MCF 10A (cell line): ENCODE results near the gene FMR1NB. TPM values are rescaled to one million over a fixed set of nuclear protein-coding genes. Genes with fewer than 3 reads are reported as not detected.
A peak's percentile ranks its signal among the peaks of the same experiment; 100 is the strongest.

ENCODE experiments used
- BruUV-seq: library from RNA; stranded (reverse); fragments of 400-500 nt; replicated peaks from 2 replicates; lab custom pipeline; 2021; lab: Mats Ljungman, UMichigan
- CTCF ChIA-PET: fragments of 300-600 bp; sonication (Branson Sonifier 250); formaldehyde crosslinking; extraction: SDS; loops from one replicate; lab custom pipeline; 2021; ENCODE audit warnings: antibody characterized with exemption, inconsistent platforms; lab: Yijun Ruan, JAX
- POLR2A ChIA-PET: fragments of 300-600, 350-650 bp; sonication (Branson Sonifier 250); formaldehyde crosslinking; extraction: SDS; loops from one replicate; lab custom pipeline; 2020; ENCODE audit warnings: antibody characterized with exemption, inconsistent platforms; lab: Yijun Ruan, JAX
- DNase-seq: peaks from one replicate; pipeline ENCODE4 v3.0.0-alpha.2; 2018; ENCODE audit not compliant: unreplicated experiment
- H3K27ac Mint-ChIP-seq: one replicate; pipeline ENCODE4 v1.8.0; 2022; ENCODE audit warnings: mild to moderate bottlenecking, low read depth, mixed read lengths; ENCODE audit not compliant: unreplicated experiment
- H3K27me3 Mint-ChIP-seq: one replicate; pipeline ENCODE4 v1.8.0; 2022; ENCODE audit warnings: mixed read lengths; ENCODE audit not compliant: insufficient read depth, unreplicated experiment
- H3K36me3 Mint-ChIP-seq: one replicate; pipeline ENCODE4 v1.8.0; 2022; ENCODE audit warnings: mild to moderate bottlenecking, moderate library complexity, mixed read lengths; ENCODE audit not compliant: insufficient read depth, unreplicated experiment
- H3K4me1 Mint-ChIP-seq: one replicate; pipeline ENCODE4 v1.8.0; 2022; ENCODE audit warnings: mixed read lengths; ENCODE audit not compliant: insufficient read depth, unreplicated experiment
- H3K4me3 Mint-ChIP-seq: one replicate; pipeline ENCODE4 v1.8.0; 2022; ENCODE audit warnings: mild to moderate bottlenecking, moderate library complexity, mixed read lengths; ENCODE audit not compliant: unreplicated experiment
- H3K9me3 Mint-ChIP-seq: one replicate; pipeline ENCODE4 v1.8.0; 2022; ENCODE audit warnings: mixed read lengths; ENCODE audit not compliant: unreplicated experiment
- CTCF ChIP-seq: fragments of 200-600 bp; IDR thresholded peaks from one replicate; pipeline ENCODE4 v1.8.0; 2022; ENCODE audit warnings: antibody characterized with exemption, mild to moderate bottlenecking; ENCODE audit not compliant: unreplicated experiment
- intact Hi-C: fragments of 100-400 bp; cut with micrococcal nuclease; formaldehyde crosslinking; loops from 2 replicates; pipeline ENCODE4 v1.14.1; 2022
- total RNA-seq: library from RNA; stranded (reverse); gene quantifications from 2 replicates; pipeline ENCODE4 v1.2.3, GENCODE V29; 2022

Gene FMR1NB
- total RNA-seq, 1 experiment from 2014 or later, result not detected

- Mint-ChIP-seq H3K4me3 (no peak overlapping the region), H3K9me3 (no peaks in the 10 kb centered on the region), H3K27me3 (no peaks in the 10 kb centered on the region), H3K36me3 (no peaks in the 10 kb centered on the region), H3K4me1 (no peaks in the 10 kb centered on the region), H3K27ac (no peak overlapping the region)
- TF ChIP-seq CTCF, result no peak
- intact Hi-C loops, result loop anchor here (10.0 kb wide), 1 partner anchor 1241 kb away; no protein-coding TSS in a partner anchor
- ChIA-PET CTCF (interaction anchor here (0.6 kb wide), 2 partner anchors 1248 to 1271 kb away, joined by 3 read pairs; no protein-coding TSS in a partner anchor), POLR2A (no interaction called here)
- no TSS peak for BruUV-seq
- peak; percentile 63 for DNase-seq
Observed at GRCh38 chrX:148043271-148043855, 62.2 kb downstream of the FMR1NB start.

GRCh38 chrX:148047200-148047599, 66.1 kb downstream of the FMR1NB start:
- CTCF ChIA-PET, result interaction anchor here (0.6 to 1.4 kb wide), 3 partner anchors 12 to 1424 kb away, joined by 3 to 5 read pairs (median 3); no protein-coding TSS in a partner anchor
- POLR2A ChIA-PET, result no interaction called here
- intact Hi-C loops, result loop anchor here (5.0 to 10.0 kb wide), 2 partner anchors 1100 to 1238 kb away; no protein-coding TSS in a partner anchor

GRCh38 chrX:148049441-148049840, 68.3 kb downstream of the FMR1NB start:
- H3K36me3 Mint-ChIP-seq, result no peaks in the 10 kb centered on the region
- no peaks in the 10 kb centered on the region for H3K27me3 Mint-ChIP-seq
- H3K9me3 Mint-ChIP-seq, result no peaks in the 10 kb centered on the region
- intact Hi-C loops, result loop anchor here (1.0 to 10.0 kb wide), 3 partner anchors 1098 to 1422 kb away; no protein-coding TSS in a partner anchor
- CTCF ChIA-PET, result interaction anchor here (0.6 to 2.0 kb wide), 5 partner anchors 422 to 1423 kb away, joined by 3 to 9 read pairs (median 4); no protein-coding TSS in a partner anchor
- POLR2A ChIA-PET, result no interaction called here
- H3K4me3 Mint-ChIP-seq, result no peak overlapping the region
- no TSS peak for BruUV-seq
- no peak overlapping the region for H3K27ac Mint-ChIP-seq
- DNase-seq, result peak; percentile 38
- no peaks in the 10 kb centered on the region for H3K4me1 Mint-ChIP-seq
- TF ChIP-seq CTCF, result peak; percentile 42

More at GRCh38 chrX:148047200-148047599, 66.1 kb downstream of the FMR1NB start:
- Mint-ChIP-seq H3K27me3 (no peaks in the 10 kb centered on the region), H3K27ac (no peak overlapping the region), H3K9me3 (no peaks in the 10 kb centered on the region), H3K4me1 (no peaks in the 10 kb centered on the region), H3K36me3 (no peaks in the 10 kb centered on the region), H3K4me3 (no peak overlapping the region)
- TF ChIP-seq CTCF, result no peak
- DNase-seq, result no peak
- no TSS peak for BruUV-seq

- H3K27ac Mint-ChIP-seq, result no peak overlapping the region
- H3K4me1 Mint-ChIP-seq, result no peaks in the 10 kb centered on the region
- H3K36me3 Mint-ChIP-seq, result no peaks in the 10 kb centered on the region
- intact Hi-C loops, result no loop called here
- TF ChIP-seq CTCF, result no peak
- POLR2A ChIA-PET, result no interaction called here
- CTCF ChIA-PET, result interaction anchor here (0.7 kb wide), 1 partner anchor 1392 kb away, joined by 3 read pairs; no protein-coding TSS in a partner anchor
- DNase-seq, result no peak
- BruUV-seq, result no TSS peak
- H3K9me3 Mint-ChIP-seq, result no peaks in the 10 kb centered on the region
- no peaks in the 10 kb centered on the region for H3K27me3 Mint-ChIP-seq
- no peak overlapping the region for H3K4me3 Mint-ChIP-seq
Observed at GRCh38 chrX:148051973-148052372, 70.8 kb downstream of the FMR1NB start.
